Hypothalamus (tissue), 51 donors: ENCODE results near the gene AHRR.
"Not testable (repeated sequence)": the region's sequence is repeated elsewhere in the genome, so short reads cannot be mapped to it uniquely, and the experiment has no call there.

Experiments
- DNase-seq, 51 donors: peaks; one replicate each; lab custom pipeline; 2025; lab: John Stamatoyannopoulos, UW

AHRR gene

GRCh38 chr5:321230-321725 is at the start of gene AHRR:
Gene AHRR (plus strand): TSS chr5:321714. CDS start chr5:343903, 22,189 bp downstream.
- DNase-seq: peak in 9 of 51 donors; percentile 3 to 57 (median 22)

GRCh38 chr5:271828-272167 is 49.7 kb upstream of the AHRR start:
- not testable (repeated sequence) for DNase-seq

- DNase-seq: not testable (repeated sequence)
These were observed 48.4 kb upstream of the AHRR start for GRCh38 chr5:273091-273490.

- not testable (repeated sequence) for DNase-seq
These were observed 48.0 kb upstream of the AHRR start for GRCh38 chr5:273491-273890.

GRCh38 chr5:274346-274745 is 47.2 kb upstream of the AHRR start:
- DNase-seq: not testable (repeated sequence)

GRCh38 chr5:278646-279045 is 42.9 kb upstream of the AHRR start:
- no peak for DNase-seq

GRCh38 chr5:279051-279665 is 42.4 kb upstream of the AHRR start:
- not testable (repeated sequence) for DNase-seq

GRCh38 chr5:285991-286557 is 35.4 kb upstream of the AHRR start:
- DNase-seq: no peak

GRCh38 chr5:290200-290599 is 31.3 kb upstream of the AHRR start:
- DNase-seq: not testable (repeated sequence)

- not testable (repeated sequence) for DNase-seq
These were observed 30.2 kb upstream of the AHRR start for GRCh38 chr5:291345-291744.

- not testable (repeated sequence) for DNase-seq
These were observed 26.7 kb upstream of the AHRR start for GRCh38 chr5:294788-295187.

- not testable (repeated sequence) for DNase-seq
These were observed 25.3 kb upstream of the AHRR start for GRCh38 chr5:296207-296606.

- not testable (repeated sequence) for DNase-seq
These were observed 24.6 kb upstream of the AHRR start for GRCh38 chr5:296954-297353.

GRCh38 chr5:297448-297847 is 24.1 kb upstream of the AHRR start:
- not testable (repeated sequence) for DNase-seq

- not testable (repeated sequence) for DNase-seq
These were observed 23.4 kb upstream of the AHRR start for GRCh38 chr5:297991-298736.

GRCh38 chr5:298737-299125 is 22.8 kb upstream of the AHRR start:
- no peak for DNase-seq

GRCh38 chr5:299921-300320 is 21.6 kb upstream of the AHRR start:
- not testable (repeated sequence) for DNase-seq

- DNase-seq: not testable (repeated sequence)
These were observed 20.7 kb upstream of the AHRR start for GRCh38 chr5:300691-301435.

- not testable (repeated sequence) for DNase-seq
These were observed 19.1 kb upstream of the AHRR start for GRCh38 chr5:302416-302815.

GRCh38 chr5:302966-303365 is 18.5 kb upstream of the AHRR start:
- no peak for DNase-seq

- DNase-seq: not testable (repeated sequence)
These were observed 17.8 kb upstream of the AHRR start for GRCh38 chr5:303741-304140.
